MM.1S (cell line): ENCODE results near the gene PLCG2.

ENCODE experiments used
- CTCF ChIP-seq: fragments of 300-600 bp; sonication (generic); IDR thresholded peaks from 2 replicates; pipeline ENCODE4 v1.5.1; 2016; ENCODE audit warnings: antibody characterized with exemption, low read length, mixed read lengths
- EZH2phosphoT487 ChIP-seq: fragments of 300-600 bp; sonication (generic); IDR thresholded peaks from 2 replicates; pipeline ENCODE4 v1.6.1; 2018; ENCODE audit warnings: antibody characterized with exemption, low read length

- TF ChIP-seq CTCF (no peak), EZH2phosphoT487 (no peak)
Measured at GRCh38 chr16:81810894-81811538, 31.9 kb downstream of the PLCG2 start.
